Activated gamma-delta T cell treated with Interleukin-2 at 50 U/mL for 16 hours (primary cell): Measurements from ENCODE around the gene PCSK2.

Experiments used
- DNase-seq: peaks from one replicate; pipeline ENCODE4 v3.0.0-alpha.2; 2020

The PCSK2 gene

DNA sequence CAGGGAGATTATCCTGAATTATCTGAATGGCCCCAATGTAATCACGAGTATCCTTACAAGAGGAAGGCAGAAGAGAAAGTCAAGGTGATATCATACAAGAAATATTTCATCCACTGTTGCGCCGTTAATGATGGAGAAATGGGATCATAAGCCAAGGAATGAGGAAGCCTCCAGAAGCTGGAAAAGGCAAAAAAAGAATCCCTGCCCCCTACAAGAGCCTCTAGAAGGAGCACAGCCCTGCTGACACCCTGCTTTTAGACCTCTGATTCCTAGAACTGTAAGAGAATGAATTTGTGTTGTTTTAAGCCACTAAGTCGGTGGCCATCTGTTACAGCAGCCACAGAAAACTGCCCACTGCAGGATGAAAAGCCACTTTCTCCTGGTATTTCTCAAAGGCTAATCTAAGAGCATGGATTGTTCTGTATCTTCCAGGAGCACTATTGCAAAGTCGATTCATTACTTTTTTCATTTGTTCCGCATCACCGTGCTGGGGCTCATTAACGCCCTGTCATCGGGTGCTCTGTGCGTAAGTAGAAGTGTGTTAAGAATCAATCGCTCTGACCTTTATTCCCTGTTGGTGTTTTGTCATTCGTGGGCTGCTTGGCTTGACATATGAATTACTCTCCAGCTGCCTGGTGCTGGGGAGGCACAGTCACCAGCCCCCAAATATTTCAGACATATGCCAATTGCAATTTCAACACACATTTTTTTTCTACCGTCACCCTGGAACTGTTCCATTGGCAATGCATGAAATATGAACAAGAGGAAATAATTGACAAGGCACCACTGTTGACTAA is 117.0 kb downstream of the PCSK2 start:
- no peak for DNase-seq

DNA sequence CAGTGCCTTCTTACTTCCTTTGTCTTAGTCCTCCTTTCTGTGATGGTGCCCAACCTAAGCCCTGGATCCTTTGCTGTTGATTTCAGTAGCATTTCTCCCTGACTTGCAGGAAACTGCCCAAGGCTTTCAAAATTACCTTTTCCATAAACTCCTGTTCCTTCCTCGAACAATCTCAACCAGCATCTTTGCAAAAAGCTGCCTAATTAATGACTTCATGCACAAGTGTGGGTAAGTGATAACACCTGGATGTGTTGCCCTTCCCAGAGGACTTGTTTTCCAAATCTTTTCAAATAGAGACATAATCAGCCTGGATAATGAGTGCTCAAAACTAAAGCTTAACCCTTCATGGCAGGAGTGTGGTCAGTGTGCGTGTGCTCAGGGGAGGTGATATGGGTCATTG is 118.0 kb downstream of the PCSK2 start:
- DNase-seq = no peak

DNA sequence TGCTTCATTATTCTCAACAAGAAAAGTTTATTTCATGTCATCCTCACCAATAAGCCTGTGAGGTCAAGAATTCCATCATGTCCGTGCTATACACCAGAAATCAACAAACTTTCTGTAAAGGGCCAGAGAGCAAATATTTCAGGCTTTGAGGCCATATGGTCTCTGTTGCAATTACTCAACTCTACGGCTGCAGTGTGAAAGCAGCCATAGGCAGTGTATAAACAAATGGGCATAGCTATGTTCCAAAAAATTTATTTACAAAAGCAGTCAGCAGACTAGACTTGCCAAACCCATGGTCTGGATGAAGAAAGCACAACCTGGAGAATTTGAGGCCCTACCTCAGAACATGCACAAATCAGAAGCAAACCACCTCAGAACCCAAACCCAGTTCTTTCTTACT is 118.5 kb downstream of the PCSK2 start:
- DNase-seq = no peak

DNA sequence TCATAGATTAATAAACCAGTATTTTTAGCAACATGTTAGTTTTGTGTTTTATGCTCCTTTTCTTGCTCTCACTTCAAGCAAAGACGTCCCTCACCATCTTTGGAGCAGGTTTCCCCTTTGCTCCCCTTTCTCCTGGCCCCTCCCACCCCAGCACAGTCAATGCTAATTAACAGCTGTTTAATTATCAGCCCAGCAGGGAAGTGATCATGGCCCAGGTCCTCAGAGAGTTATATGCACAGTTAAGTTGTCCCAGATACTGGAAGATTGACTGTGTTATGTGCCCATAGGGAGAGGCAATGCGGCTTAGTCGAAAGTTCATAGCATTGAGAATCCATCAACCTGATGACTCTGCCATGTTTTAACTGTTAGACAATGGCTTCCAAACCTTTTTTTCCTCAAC is 123.5 kb downstream of the PCSK2 start:
- no peak for DNase-seq

DNA sequence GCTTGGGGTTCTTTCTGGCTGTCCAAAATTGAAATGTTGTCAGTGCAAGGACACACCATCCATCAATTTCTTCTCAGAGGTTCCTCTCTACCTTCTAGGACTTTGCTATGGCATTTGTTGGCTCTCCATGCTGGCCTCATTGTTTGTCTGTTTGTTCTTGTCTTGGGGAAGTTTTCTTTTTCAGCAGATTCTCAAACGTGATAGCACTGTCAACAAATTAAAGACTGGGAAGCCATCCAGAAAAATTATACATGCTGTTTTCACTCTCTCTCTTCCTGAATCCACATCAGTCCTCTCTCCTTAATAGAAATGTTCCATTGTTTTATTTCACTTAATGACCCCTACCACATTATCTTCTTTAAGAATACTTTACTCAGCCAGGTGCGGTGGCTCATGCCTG is 130.4 kb downstream of the PCSK2 start:
- no peak for DNase-seq

DNA sequence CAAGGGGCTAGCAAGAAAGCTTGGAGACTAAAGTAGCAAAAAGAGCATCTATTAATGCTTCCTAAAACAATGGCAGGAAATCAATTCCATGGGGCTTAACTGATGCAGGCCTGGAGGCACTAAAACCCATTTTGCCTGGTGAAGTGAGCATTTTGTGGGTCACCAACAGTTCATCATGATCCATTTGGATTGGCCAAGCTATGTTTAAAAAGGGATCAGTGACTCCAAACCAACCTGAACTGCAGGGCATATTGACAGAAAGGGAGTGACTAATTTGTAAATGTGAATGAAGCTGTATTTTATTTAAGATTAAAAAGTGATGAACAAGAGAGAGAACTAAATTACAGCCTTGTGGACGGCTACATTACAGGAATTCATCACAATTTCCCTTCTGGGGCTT is 132.0 kb downstream of the PCSK2 start:
- DNase-seq = no peak

DNA sequence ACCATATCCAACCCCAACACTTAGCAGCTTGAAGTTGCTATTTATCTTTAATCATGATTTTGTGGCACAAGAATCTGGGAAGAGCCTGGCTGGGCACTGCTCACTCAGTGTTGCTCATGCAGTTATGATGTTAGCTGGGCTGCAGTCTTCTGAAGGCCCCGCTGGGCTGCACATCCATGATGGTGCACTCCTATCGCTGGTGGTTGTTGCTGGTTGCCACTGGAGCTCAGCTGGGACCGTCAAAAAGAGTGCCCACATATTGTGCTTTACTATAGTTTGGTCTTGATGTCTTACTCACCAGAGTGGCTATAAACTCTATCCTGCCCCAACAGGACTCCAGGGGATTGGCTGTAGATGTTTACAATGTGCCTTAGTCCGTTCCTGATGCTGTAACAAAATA is 137.8 kb downstream of the PCSK2 start:
- no peak for DNase-seq

DNA sequence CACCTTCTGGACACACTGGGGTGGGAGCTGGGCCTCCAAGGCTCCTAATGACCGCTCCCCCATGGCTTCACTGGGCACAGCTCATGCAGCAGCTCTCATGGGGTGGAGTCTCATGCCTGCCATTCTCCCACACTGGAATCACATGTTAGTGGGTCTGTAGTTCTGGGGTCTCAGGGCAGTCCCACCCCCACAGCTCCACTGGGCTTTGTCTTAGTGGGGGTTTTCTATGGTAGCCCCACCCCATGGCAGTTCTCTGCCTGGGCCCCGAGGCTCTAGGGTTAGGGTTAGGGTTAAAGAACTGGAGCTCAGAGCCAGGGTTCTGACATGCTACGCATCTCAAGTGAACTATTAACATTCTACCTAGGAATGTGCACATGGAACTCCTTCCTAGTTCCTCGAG is 139.0 kb downstream of the PCSK2 start:
- DNase-seq = no peak

DNA sequence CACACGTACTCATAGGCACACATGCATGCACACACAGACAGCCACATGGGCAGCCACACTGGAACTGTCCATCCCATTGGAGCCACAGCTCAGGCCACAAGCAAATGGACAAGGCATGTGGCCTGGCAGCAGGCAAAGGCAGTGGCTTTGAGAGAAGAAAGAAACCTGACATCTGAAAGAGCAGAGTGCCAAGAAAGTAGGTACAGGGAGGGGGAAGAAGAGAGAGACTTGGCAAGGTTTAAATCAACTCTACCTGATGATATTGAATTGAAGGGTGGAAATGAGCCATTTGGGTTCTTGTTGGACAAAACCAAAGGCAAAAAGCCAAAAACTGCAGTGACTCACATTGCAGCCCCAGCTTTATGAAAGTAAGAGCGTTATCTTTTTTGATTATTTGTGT is 142.7 kb downstream of the PCSK2 start:
- DNase-seq = no peak

DNA sequence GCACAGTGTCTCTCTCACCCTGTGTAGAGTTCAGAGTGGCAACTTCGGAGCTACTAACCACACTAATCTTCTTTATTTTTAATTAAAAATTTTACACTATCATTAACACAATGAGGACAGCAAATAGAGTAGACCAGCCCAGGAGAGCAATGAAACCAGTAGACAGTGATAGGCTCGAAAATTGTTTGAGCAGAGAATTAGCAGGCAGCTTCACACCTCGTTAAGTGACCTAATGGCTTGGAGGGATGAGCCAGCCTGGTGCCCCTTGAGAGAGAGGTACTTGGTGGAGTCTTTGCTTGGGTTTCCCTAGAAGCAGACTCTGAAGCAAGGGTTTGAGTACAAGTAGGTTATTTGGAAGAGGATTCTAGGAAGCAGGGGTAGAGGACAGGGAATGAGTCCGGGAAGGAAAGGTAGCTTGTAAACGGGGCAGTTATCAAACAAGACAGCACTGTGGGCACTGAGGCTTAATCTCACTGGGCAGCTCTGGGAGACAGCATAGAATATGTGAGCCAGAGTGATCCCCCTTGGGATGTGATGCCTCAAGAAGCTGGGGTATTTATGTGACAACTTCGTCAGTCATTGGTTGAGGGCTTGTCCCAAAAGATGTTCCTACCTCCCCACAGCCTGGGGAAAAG is 146.1 kb downstream of the PCSK2 start:
- no peak for DNase-seq

DNA sequence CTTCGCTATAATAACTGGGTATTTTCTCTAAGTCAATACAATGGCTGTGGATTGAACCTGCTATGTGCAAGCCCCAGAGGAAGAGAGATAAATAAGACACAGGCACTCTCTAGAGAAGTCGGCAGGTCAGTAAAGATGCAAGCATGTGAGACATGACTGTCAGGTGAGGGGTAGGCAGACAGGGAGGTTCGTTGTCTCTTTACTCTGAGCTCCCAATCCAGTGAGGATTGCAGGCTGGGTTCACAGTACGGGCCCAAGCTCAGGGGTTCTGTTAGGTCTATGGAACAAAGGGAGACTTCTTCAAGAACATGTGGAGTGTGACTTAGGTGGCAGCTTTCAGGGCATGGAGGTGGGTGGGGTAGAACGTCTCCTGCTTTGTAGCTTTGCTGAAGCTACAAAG is 147.2 kb downstream of the PCSK2 start:
- no peak for DNase-seq

DNA sequence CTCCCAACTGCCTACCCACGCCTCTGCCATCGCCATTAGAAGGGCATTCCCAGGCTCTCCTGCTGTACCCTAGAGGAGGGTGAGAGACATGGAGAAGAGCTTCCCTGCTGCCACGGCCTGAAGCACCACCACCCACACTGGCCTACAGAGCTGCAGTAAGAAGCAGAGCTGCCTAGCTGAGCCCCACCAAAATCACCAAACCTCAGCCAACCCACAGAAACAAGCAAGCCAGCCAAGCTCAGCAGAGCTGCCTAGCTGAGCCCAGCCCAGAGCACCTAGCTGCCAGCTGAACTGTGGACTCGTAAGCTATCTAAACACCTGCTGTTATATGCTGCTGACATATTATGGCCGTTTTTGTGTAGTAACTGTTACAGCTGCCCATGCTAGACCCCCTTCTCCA is 149.2 kb downstream of the PCSK2 start:
- DNase-seq = no peak

DNA sequence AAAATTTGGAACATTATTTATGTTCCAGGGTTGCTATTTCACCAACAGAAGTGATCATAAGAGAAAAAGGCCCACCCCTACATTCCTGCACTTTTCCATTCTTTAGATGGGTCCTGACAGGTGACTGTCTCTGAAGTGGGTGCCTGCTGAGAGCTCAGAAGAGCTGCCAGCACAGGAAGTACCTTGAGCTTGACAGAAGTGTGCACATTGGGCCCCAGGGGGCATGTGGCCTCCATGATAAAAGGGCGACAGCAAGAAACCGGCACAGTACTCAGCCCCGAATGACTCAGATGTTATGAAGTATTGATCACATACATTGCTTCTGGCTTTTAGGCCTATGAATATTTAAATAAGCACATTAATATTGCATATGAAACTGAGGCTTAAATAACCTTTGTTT is 150.4 kb downstream of the PCSK2 start:
- DNase-seq = no peak

DNA sequence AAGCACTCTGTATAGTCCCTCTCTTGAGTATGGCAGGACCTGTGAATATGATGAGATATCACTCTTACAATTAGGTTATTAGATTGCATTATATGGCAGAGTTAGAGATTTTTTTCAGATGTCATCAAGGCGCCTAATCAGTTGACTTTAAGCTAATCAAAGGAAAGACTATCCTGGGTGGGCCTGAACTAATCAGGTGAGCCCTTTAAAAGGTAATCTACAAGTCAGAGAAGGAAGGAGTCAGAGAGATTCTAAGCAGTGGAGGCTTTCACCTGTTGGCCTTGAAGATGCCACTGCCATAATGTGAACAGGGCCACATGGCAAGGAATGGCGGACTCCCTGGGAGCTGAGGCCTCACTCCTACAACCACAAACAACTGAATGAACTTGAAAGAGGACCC is 152.8 kb downstream of the PCSK2 start:
- DNase-seq = no peak

DNA sequence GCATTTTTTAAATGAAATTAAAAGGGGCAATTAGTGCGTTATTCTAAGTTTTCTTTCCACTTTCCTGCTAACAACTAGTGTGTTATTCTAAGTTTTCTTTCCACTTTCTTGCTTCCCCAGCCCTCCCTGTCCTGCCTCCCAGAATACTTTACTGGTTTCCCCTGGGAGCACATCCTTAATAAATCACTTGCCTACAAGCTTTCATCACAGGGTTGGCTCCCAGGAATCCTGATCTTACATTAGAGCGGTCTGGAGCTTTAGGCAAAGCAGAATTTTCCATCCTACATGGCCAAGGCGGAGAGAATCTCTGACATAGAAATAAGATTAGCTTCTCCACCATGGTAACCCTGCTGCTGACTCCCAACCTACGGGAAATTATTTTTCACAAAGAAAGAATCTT is 154.0 kb downstream of the PCSK2 start:
- DNase-seq = no peak

DNA sequence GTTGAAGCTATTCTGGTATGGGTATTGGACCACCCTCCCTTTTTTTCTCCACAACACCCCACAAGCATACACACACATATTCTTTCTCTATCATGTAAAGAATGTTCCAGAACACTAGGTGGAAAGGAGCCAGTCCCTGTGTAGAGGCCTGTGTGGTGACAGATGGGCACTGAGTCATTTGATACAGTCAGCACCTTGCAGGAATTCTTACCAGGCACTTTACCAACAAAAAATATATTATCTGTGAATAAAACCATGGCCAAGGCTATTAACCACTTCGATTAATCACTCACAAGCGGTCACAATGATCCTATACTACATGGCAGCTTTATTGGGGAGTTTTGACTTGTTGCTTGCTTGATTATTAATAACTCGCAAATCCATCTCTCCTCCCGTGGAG is 154.9 kb downstream of the PCSK2 start:
- no peak for DNase-seq

DNA sequence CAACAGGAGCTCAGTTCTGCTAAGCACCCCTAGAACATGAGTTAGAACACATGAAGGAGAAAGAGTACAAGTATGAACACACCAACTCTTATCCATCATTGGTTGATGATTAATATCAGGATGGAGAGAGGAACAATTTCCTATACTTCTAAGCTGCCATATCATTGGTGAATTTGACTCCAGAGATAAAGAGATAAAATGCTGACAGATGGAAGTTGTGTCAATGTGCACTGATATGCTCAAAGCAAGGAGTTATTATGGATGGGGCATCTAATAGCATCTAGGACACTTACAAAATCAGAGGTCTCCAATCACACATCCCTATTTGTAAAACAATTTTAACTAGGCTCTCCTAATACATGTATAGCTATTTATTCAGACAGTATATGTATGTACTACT is 159.0 kb downstream of the PCSK2 start:
- DNase-seq = no peak

DNA sequence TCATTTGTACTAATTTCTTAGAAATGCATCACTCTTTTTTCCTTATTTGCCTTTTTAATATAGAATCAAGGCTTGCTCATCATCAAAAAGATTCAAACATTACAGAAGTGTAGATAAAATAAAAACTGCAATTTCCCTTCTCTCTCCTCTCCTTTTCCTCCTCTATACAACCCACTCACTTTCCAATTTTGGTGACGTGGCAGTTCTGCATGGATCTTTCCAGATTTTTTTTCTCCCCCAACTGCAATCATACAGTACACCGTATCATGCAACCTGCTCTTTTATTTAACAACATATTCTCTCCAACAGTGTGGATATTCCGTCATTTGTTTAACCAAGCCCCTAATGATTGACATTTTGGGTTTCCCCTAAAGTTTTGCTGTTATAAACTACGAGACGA is 163.8 kb downstream of the PCSK2 start:
- no peak for DNase-seq

DNA sequence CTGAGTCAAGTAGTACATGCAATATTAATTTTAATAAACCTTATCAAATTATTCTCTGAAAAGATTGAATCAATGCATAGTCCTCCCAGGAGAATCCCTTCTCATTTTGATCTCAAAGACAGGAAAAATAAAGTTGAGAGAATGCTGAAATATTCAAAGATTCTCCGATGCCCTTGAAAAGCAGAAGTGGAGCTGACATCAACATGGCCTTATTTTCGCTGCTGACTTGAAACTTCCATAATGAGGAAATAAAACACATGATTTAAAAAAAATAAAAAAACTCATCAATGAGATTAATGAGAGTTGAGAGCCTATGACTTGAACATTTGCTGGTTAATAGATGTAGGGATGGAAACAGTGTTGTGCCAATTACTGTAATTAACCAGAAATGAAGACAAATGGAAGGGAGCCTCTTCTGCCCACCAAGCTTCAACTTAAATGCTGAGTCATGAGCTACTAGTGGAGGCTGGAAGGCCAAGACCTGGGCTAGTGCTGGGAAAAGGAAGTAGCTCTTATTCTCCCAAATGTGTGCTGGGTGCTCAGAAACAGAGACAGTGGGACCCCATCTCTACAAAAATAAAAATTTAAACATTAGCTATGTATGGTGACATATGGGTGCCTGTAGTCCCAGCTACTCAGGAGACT is 164.4 kb downstream of the PCSK2 start:
- DNase-seq = no peak

DNA sequence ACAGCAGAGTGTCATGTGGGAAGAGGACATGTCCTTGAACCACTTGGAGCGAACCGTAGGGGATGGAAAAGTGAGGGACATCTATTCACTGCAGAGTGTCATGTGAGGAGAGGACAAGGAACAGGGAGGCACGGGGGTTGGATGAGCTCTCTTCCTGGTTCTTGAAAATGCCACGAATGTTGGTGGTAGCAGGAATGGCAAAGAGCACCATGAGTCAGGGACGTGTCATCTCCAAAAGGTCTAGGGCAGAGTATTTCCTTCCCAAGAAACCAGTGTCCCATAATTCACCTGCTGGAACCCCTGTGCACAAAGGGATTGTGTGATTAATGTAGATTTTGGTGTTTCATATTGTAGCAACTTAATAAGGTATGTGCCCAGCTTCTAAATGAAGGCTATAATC is 167.6 kb downstream of the PCSK2 start:
- DNase-seq = no peak

DNA sequence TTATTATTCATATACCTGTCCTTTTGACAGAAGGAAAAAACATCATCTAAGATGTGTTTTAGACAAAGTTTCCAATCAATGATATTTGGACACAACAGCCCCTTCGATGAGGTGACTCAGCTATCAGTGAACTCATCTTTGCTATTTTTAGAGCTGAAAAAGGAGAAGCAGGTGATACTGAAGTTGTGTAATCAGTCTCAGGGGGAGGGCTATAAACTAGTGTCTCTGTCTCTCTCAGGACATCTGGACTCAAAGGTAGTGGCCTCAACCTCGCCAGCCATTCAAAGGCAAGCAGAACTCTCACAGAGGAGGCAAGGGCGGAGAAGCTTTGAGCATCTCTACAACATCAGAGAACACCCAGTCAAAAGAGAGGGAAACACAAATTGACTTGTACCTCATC is 168.9 kb downstream of the PCSK2 start:
- no peak for DNase-seq

DNA sequence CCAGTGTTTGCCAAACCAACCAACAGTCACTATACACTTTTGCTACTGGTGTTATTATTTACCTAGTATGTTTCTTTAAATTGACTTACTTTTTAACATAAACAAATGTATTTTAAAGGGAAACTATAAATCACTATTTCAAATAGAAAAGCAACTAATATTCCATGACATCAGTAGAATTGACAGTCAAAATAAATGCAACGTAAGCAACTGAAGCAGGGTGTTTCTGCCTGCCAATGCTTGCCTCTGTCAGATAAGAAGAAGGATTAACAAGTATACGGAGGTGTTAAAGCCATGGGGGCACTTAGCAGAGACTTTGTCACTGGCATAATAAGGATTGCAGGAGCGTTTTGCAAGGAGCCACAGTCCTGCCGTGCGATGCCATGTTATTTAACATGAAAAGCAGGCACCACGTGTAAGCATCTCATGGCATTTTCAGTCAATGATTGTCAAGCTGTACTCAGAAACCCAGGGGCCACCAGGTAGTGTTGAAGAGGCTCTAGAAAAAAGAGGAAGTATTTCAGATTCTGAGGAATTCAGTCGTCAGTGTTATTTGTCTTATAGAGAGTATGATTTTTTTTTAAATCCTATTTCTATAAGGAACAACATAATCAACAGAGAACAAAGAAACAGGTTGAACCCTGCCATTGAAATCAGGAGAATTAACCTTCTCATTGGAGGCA is 172.6 kb downstream of the PCSK2 start:
- no peak for DNase-seq

DNA sequence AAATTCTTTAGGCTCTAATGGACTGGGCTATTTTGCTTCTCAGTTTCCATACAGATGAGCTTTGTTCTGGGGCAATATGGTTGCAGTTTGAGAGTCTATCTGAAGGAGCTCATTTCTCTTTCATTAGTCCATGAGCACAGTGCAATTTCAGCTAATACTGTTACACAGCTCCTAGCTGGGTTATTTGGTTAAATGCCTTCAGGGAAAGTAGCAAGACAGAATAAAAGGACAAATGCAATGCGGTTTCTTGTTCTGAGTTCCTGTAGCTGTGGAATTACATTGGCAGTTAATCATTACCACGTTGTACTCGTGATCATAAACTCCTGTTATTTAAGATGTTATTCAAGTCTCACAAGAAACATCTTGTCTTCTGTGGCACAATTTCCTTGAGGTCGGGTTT is 176.6 kb downstream of the PCSK2 start:
- DNase-seq = no peak

DNA sequence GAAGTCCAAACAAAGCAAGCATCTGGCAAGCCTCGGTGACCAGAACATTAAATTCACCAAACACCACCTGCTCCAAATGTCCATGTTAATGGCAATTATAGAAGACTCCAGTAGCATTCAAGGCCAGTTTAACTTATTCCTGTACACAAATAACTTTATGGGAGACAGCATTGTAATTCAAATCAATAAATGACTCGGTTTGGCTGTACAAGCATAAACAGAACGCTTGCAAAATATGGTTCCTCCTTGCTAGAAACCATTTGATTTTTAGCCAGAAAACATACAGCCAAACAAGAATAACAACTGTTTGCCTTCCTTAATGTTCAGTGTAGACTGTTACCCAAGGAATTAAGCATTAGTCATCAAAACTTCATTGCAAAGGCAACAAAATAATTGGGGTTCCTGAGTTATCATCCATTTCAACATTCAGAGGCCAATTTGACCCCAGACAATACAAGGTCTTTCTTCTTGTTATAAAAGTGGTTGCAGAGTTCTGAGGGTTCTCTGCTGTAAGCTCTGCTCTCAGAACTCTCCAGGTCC is 179.3 kb downstream of the PCSK2 start:
- no peak for DNase-seq
